HUES48 (cell line): ENCODE results near the gene EVI5L.

ENCODE experiments used
- H3K27ac ChIP-seq: one replicate; pipeline ENCODE4 v1.7.0; 2013; ENCODE audit warnings: low read depth, low read length, inconsistent platforms
- H3K27me3 ChIP-seq: 2 replicates; pipeline ENCODE4 v1.6.1; 2013; ENCODE audit warnings: mild to moderate bottlenecking, low read length; ENCODE audit not compliant: control insufficient read depth, insufficient read depth
- H3K36me3 ChIP-seq: 2 replicates; pipeline ENCODE4 v1.6.1; 2013; ENCODE audit warnings: low read length; ENCODE audit not compliant: control insufficient read depth, insufficient read depth
- H3K4me1 ChIP-seq: 2 replicates; pipeline ENCODE4 v1.6.1; 2013; ENCODE audit warnings: mild to moderate bottlenecking, low read length; ENCODE audit not compliant: control insufficient read depth, insufficient read depth
- H3K4me3 ChIP-seq: 2 replicates; pipeline ENCODE4 v1.5.1; 2013; ENCODE audit warnings: mild to moderate bottlenecking, low read depth, low read length
- H3K9ac ChIP-seq: 2 replicates; pipeline ENCODE4 v1.6.1; 2013; ENCODE audit warnings: mild to moderate bottlenecking, low read depth, low read length, moderate library complexity
- H3K9me3 ChIP-seq: 2 replicates; pipeline ENCODE4 v1.6.1; 2013; ENCODE audit warnings: low read length; ENCODE audit not compliant: control insufficient read depth, insufficient read depth

EVI5L gene

GRCh38 chr19:7817801-7818200, 12.2 kb upstream of the EVI5L start:
- Histone ChIP-seq H3K4me3 (no peak overlapping the region), H3K27me3 (no peaks in the 10 kb centered on the region)

GRCh38 chr19:7818806-7819205, 11.2 kb upstream of the EVI5L start:
- H3K36me3 ChIP-seq: no peaks in the 10 kb centered on the region
- H3K27me3 ChIP-seq: no peaks in the 10 kb centered on the region
- H3K9ac ChIP-seq: no peak overlapping the region
- no peak overlapping the region for H3K4me3 ChIP-seq
- H3K4me1 ChIP-seq: no peaks in the 10 kb centered on the region
- no peaks in the 10 kb centered on the region for H3K9me3 ChIP-seq
- H3K27ac ChIP-seq: no peak overlapping the region

More at GRCh38 chr19:7817801-7818200, 12.2 kb upstream of the EVI5L start:
- no peak overlapping the region for H3K27ac ChIP-seq
- H3K9me3 ChIP-seq: no peaks in the 10 kb centered on the region
- no peak overlapping the region for H3K9ac ChIP-seq
- no peaks in the 10 kb centered on the region for H3K36me3 ChIP-seq
- no peaks in the 10 kb centered on the region for H3K4me1 ChIP-seq

DNA sequence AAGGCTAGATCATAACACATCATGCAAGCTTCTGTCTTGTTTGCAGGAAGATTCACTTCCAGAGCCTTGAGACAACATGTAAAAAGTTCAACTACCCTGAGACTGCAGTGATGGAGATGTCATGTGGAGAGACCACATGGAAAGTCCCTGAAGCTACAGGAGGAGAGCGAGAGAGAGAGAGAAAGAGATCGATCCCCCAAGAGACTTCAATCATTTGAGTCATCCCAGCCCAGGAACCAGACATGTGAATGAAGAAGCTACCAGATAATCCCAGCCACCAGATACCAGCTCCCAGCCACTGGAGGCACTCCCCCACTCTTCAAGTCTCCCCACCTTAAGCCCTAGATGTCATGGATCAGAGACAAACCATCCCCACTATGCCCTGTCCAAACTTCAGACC, 10.7 kb upstream of the EVI5L start:
- Histone ChIP-seq H3K9me3 (no peaks in the 10 kb centered on the region), H3K4me3 (no peak overlapping the region), H3K9ac (no peak overlapping the region), H3K27me3 (no peaks in the 10 kb centered on the region), H3K27ac (no peak overlapping the region), H3K4me1 (no peaks in the 10 kb centered on the region), H3K36me3 (no peaks in the 10 kb centered on the region)

GRCh38 chr19:7820588-7820987, 9.4 kb upstream of the EVI5L start:
- Histone ChIP-seq H3K4me3 (no peak overlapping the region), H3K36me3 (no peaks in the 10 kb centered on the region), H3K9me3 (no peaks in the 10 kb centered on the region), H3K4me1 (no peaks in the 10 kb centered on the region), H3K9ac (no peak overlapping the region), H3K27me3 (no peaks in the 10 kb centered on the region), H3K27ac (no peak overlapping the region)

DNA sequence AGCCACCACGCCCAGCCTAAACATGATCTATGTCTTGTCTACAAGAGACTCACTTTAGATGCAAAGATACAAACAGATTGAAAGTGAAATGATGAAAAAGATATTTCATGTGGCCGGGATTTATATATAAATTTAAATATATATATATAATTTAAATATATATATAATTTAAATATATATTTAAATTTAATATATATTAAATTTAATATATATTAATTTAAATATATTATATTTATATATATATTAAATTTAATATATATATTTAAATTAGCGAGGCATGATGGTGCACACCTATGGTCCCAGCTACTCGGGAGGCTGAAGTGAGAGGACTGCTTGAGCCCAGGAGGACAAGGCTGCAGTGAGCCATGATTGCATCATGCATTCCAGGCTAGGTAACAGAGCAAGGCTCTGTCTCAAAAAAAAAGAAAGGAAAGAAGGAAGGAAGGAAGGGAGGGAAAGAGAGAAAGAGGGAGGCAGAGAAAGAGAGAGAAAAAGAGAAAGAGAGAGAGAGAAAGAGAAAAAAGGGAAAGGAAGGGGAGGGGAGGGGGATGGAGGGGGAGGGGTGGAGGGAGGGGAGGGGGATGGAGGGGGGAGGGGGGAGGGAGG, 7.0 kb upstream of the EVI5L start:
- Histone ChIP-seq H3K9ac (no peak overlapping the region), H3K27ac (no peak overlapping the region), H3K27me3 (peaks cover 5% of the 10 kb centered on the region; the same call in 1 of the 2 replicates), H3K9me3 (no peaks in the 10 kb centered on the region), H3K4me3 (no peak overlapping the region), H3K4me1 (no peaks in the 10 kb centered on the region), H3K36me3 (no peaks in the 10 kb centered on the region)

DNA sequence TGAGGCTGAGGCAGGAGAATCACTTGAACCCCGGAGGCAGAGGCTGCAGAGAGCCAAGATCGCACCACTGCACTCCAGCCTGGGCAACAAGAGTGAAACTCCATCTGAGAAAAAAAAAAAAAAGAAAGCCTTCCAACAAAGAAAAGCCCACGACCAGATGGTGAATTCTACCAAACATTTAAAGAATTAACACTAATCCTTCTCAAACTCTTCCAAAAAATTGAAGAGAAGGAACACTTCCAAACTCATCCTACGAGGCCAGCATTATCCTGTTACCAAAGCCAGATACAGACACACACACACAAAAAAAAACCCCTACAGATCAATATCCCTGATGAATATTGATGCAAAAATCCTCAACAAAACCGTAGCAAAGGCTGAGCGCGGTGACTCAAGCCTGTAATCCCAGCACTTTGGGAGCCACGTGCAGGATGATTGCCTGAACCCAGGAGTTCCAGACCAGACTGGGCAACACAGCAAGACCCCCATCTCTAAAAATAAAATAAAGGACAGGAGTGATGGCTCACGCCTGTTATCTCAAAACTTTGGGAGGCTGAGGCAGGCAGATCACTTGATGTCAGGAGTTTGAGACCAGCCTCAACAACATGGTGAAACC, 6.2 kb upstream of the EVI5L start:
- H3K4me1 ChIP-seq: no peaks in the 10 kb centered on the region
- H3K9ac ChIP-seq: no peak overlapping the region
- H3K9me3 ChIP-seq: no peaks in the 10 kb centered on the region
- H3K4me3 ChIP-seq: no peak overlapping the region
- no peak overlapping the region for H3K27ac ChIP-seq
- no peaks in the 10 kb centered on the region for H3K36me3 ChIP-seq
- peaks cover 5% of the 10 kb centered on the region; the same call in 1 of the 2 replicates for H3K27me3 ChIP-seq

GRCh38 chr19:7829166-7829520, 875 bp upstream of the EVI5L start:
- peak overlapping the region; percentile 67 for H3K4me3 ChIP-seq
- no peaks in the 10 kb centered on the region for H3K36me3 ChIP-seq
- H3K27ac ChIP-seq: no peak overlapping the region
- no peak overlapping the region for H3K9ac ChIP-seq
- H3K4me1 ChIP-seq: 0 out of 2 replicates have a peak, but pooled peaks cover 7% of the 10 kb centered on the region
- H3K9me3 ChIP-seq: no peaks in the 10 kb centered on the region
- H3K27me3 ChIP-seq: peaks cover 5% of the 10 kb centered on the region; the same call in 1 of the 2 replicates

DNA sequence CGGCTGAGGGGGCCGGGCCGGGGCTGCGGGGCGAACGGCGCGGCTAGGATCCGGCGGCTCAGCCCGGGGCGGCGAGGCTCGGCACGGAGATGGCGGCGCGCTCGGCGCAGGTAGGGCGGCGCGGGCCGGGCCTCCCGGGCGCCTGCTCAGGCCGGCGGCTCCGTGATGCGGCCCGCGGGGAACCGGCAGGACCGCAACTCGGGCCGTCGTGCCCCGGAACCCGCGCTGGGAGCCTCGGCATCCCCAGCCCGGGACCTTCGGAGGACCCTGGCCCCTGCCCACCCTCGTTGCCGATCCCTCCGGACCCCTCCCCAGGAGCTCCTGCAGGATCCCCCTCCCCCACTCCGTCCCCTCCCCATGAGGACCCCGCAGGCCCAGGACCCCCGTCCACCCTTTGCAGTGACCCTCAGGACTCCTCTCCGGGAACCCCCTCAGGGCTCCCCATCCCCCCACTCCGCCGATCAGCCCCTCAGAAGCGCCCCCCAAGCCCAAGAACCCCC, 304 bp downstream of the EVI5L start:
- H3K4me1 ChIP-seq: 0 out of 2 replicates have a peak, but pooled peaks cover 7% of the 10 kb centered on the region
- no peak overlapping the region for H3K9ac ChIP-seq
- no peaks in the 10 kb centered on the region for H3K9me3 ChIP-seq

DNA sequence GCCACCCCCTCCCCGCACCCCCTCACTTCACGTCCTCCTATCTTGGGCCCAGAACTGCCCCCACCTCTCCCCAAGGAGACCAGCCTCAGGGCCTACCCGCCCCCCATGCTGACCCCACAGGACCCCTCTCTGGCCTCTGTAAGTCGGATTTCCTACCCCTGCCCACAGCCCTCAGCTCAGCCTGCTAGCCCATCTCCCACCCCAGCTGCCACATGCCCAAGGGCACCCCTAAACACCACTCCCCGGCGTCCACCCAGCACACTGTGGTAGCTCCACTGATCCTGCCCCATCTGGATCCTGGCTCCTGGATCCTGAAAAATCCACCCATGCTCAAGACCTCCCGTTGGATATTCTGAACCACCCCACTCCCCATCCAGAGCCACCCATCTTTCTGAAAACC, 805 bp downstream of the EVI5L start:
- Histone ChIP-seq H3K4me1 (0 out of 2 replicates have a peak, but pooled peaks cover 7% of the 10 kb centered on the region), H3K9me3 (no peaks in the 10 kb centered on the region), H3K36me3 (no peaks in the 10 kb centered on the region), H3K27ac (no peak overlapping the region), H3K9ac (no peak overlapping the region), H3K27me3 (peaks cover 5% of the 10 kb centered on the region; the same call in 1 of the 2 replicates), H3K4me3 (no peak overlapping the region)

More for the DNA sequence above, 304 bp downstream of the EVI5L start:
- Histone ChIP-seq H3K27ac (no peak overlapping the region), H3K4me3 (peak overlapping the region; percentile 59), H3K27me3 (peaks cover 5% of the 10 kb centered on the region; the same call in 1 of the 2 replicates), H3K36me3 (no peaks in the 10 kb centered on the region)

DNA sequence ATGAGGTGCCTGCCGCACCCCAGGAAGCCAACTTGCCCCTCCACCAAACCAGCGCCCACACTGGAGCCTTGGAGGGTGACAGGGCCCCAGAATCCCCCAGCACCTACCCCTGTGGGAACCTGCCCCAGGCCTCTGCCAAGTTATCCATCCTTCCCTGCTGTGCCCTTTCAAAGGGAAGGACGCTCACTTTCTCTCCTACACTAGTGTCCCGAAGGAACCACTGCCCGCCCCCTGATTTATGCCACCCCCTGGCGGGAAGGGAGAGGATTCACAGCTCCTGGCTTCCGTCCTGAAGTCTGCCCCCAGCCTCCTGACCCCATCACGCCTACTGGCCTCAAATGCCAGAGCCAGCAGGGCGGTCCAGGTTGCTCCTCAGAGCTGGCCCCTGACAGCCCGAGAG, 1.4 kb downstream of the EVI5L start:
- no peak overlapping the region for H3K4me3 ChIP-seq
- H3K36me3 ChIP-seq: no peaks in the 10 kb centered on the region
- H3K27me3 ChIP-seq: peaks cover 5% of the 10 kb centered on the region; the same call in 1 of the 2 replicates
- no peak overlapping the region for H3K27ac ChIP-seq
- no peak overlapping the region for H3K9ac ChIP-seq
- 0 out of 2 replicates have a peak, but pooled peaks cover 7% of the 10 kb centered on the region for H3K4me1 ChIP-seq
- no peaks in the 10 kb centered on the region for H3K9me3 ChIP-seq

- Histone ChIP-seq H3K4me1 (0 out of 2 replicates have a peak, but pooled peaks cover 7% of the 10 kb centered on the region), H3K9ac (no peak overlapping the region), H3K36me3 (no peaks in the 10 kb centered on the region), H3K27me3 (peaks cover 5% of the 10 kb centered on the region; the same call in 1 of the 2 replicates), H3K9me3 (no peaks in the 10 kb centered on the region), H3K4me3 (no peak overlapping the region), H3K27ac (no peak overlapping the region)
Measured at GRCh38 chr19:7832009-7832408, 2.0 kb downstream of the EVI5L start.
